ENCODE results near the gene HSPA14.
"Not testable (repeated sequence)": the region's sequence is repeated elsewhere in the genome, so short reads cannot be mapped to it uniquely, and the experiment has no call there.

The HSPA14 gene

GRCh38 chr10:14860791-14861190 lies 22.7 kb downstream of the HSPA14 start:
- no peak for ATAC-seq

GRCh38 chr10:14864466-14864865 lies 26.4 kb downstream of the HSPA14 start:
- not testable (repeated sequence) for ATAC-seq

More at GRCh38 chr10:14860791-14861190, 22.7 kb downstream of the HSPA14 start:
- TF ChIP-seq ZNF8 (CRISPR knock-in tag; IDR thresholded peaks at IDR 0.05) (no peak), ESRRG (CRISPR knock-in tag; IDR thresholded peaks at IDR 0.05) (no peak), BACH2 (CRISPR knock-in tag; IDR thresholded peaks at IDR 0.05; ENCODE audit: borderline replicate concordance) (no peak), RARB (CRISPR knock-in tag; IDR thresholded peaks at IDR 0.05) (no peak), POU6F1 (CRISPR knock-in tag; IDR thresholded peaks at IDR 0.05; ENCODE audit: borderline replicate concordance, low read depth) (no peak)

GRCh38 chr10:14864871-14865270 lies 26.8 kb downstream of the HSPA14 start:
- ATAC-seq, result not testable (repeated sequence)

- no peak for ATAC-seq
- TF ChIP-seq TCF4 (CRISPR knock-in tag; IDR thresholded peaks at IDR 0.05; ENCODE audit: borderline replicate concordance) (no peak), PPARA (CRISPR knock-in tag; IDR thresholded peaks at IDR 0.05; ENCODE audit: borderline replicate concordance) (no peak), ZFP30 (CRISPR knock-in tag; IDR thresholded peaks at IDR 0.05) (no peak), CSDC2 (CRISPR knock-in tag; IDR thresholded peaks at IDR 0.05) (no peak), POU6F1 (CRISPR knock-in tag; IDR thresholded peaks at IDR 0.05; ENCODE audit: borderline replicate concordance, low read depth) (no peak), ISL1 (CRISPR knock-in tag; IDR thresholded peaks at IDR 0.05) (no peak), BACH2 (CRISPR knock-in tag; IDR thresholded peaks at IDR 0.05; ENCODE audit: borderline replicate concordance) (no peak), ARNTL (CRISPR knock-in tag; IDR thresholded peaks at IDR 0.05; ENCODE audit: borderline replicate concordance, low read depth) (no peak), RARB (CRISPR knock-in tag; IDR thresholded peaks at IDR 0.05) (no peak), ZFP3 (CRISPR knock-in tag; IDR thresholded peaks at IDR 0.05) (no peak), ZNF8 (CRISPR knock-in tag; IDR thresholded peaks at IDR 0.05) (no peak), PATZ1 (CRISPR knock-in tag; IDR thresholded peaks at IDR 0.05; ENCODE audit: borderline replicate concordance) (no peak), TSHZ2 (CRISPR knock-in tag; IDR thresholded peaks at IDR 0.05) (no peak), ZNF565 (CRISPR knock-in tag; conservative IDR thresholded peaks at IDR 0.05; ENCODE audit: low read depth) (no peak), CSRNP3 (CRISPR knock-in tag; IDR thresholded peaks at IDR 0.05) (no peak), TOX (CRISPR knock-in tag; IDR thresholded peaks at IDR 0.05; ENCODE audit: borderline replicate concordance) (no peak), GLIS3 (CRISPR knock-in tag; IDR thresholded peaks at IDR 0.05) (no peak), ZC3H10 (CRISPR knock-in tag; IDR thresholded peaks at IDR 0.05) (no peak), OSR1 (CRISPR knock-in tag; IDR thresholded peaks at IDR 0.05) (no peak)
These were observed 35.1 kb downstream of the HSPA14 start for GRCh38 chr10:14873090-14873760.
